GM12864 (cell line): ENCODE measurements around the gene ISG20L2.

Experiments
- DNase-seq: peaks from one replicate; pipeline ENCODE4 v3.0.0-alpha.2; 2011; ENCODE audit warnings: low read depth
- H3K4me3 ChIP-seq: 2 replicates; pipeline ENCODE4 v1.5.1; 2011; ENCODE audit warnings: mild to moderate bottlenecking, low read depth, low read length, control low read depth
- CTCF ChIP-seq: IDR thresholded peaks from 2 replicates; pipeline ENCODE4 v1.5.1; 2011; ENCODE audit warnings: low read depth, mild to moderate bottlenecking, moderate library complexity, low read length, control low read depth, inconsistent platforms; ENCODE audit errors: missing control alignments

The ISG20L2 gene

DNA sequence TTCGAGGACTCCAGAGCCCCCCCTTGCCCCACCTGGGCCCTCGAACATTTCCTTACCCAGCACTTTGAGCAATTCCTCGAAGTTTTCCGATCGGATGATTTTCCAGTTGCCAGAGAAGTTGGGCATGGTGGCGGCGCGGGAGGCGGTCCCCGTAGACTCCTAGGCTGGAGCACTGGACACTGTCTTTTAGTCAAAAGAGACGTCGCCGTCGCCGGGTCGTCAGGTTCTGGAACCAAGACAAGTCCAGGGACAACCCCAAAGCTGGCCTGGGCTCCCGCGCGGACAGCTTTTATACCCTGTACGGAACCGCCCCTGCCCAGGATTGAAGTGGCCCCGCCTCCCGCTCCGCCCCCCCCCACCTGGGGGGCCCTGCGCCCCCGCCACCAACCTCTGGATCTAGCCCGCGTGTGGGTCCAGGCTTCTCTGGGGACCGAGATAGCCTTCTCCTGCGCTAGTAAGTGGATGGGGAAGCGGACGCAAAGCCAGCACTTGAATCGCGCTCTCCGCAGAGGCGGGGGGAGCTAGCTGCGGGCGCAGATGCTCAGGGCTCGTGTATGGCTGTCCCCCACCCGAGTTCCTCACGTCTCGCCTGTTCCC, 23.1 kb downstream of the ISG20L2 start, which contains the start of gene CRABP2:
Gene CRABP2, minus strand, starts transcription at position 263 of the 597 bp plus-strand sequence. Its CDS starts 137 bp downstream, at position 126.
- no peak for TF ChIP-seq CTCF
- H3K4me3 ChIP-seq: no peak within 1 kb of the TSS
- DNase-seq: no peak

DNA sequence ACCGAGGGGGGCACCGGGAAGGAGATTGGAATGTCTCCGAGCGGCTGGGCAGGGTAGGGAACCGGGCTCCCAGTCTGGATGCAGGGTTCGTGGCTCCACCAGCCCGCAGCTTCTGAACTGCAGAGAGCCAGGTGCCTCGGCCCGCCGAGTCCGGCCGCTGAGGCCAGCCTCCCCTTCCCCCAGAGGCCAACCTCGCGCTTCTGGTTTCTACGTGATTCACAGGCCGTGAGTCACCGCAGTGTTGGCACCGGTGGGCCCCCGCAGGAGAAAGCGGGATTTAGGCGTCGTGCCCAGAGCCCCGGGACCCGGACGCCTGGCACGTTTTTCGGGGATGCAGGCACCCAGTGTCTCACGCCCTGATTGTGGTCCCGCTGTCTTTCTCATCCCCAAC, 23.6 kb downstream of the ISG20L2 start:
- DNase-seq: no peak
- TF ChIP-seq CTCF: no peak
- no peak overlapping the region for H3K4me3 ChIP-seq

DNA sequence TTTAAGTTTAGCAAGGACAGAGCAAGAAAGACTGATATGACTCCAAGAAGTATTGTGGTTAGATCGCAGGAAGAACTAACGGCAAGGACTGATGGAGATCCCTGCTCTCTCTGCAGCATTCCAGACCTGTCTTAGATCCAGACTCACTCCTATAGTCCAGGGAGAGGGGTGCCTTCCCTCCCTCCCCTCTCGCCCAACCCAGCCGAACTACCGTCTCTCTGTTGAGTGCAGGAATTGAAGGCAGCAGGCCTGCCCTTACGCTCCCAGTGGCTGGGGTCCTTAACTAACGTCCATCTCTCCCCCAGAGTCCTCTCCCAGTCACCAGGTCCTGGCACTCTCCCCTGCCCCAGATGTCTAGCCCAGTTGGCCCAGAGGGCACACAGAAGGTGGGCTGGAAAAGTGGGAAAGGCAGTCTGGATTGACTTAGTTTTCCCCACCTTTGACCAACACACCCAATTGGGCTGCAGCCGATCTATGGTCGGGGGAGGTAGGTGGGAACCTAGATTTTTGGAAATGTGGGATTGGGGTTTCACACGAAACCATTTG, 24.3 kb downstream of the ISG20L2 start:
- no peak for TF ChIP-seq CTCF
- no peak overlapping the region for H3K4me3 ChIP-seq
- no peak for DNase-seq

DNA sequence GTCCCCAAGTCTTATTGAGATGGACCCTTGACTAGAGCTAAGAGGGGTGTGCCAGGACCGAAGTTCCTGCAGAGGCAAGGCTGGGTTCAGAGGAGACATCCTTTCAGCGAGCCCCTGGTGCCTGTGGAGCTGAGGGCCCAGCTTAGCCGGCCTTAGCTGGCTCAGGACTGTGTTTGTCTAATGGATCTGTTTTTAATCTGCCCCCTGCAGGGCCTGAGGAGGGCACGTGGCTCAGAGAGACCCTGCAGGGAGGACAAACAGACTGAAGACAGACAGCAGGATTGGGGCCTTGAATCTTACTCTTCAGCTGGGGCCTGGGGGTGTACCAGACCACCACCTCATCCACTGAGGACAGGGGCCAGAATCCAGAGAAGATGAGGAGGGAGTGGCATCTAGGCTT, 24.8 kb downstream of the ISG20L2 start:
- TF ChIP-seq CTCF: no peak
- DNase-seq: no peak
- no peak overlapping the region for H3K4me3 ChIP-seq

DNA sequence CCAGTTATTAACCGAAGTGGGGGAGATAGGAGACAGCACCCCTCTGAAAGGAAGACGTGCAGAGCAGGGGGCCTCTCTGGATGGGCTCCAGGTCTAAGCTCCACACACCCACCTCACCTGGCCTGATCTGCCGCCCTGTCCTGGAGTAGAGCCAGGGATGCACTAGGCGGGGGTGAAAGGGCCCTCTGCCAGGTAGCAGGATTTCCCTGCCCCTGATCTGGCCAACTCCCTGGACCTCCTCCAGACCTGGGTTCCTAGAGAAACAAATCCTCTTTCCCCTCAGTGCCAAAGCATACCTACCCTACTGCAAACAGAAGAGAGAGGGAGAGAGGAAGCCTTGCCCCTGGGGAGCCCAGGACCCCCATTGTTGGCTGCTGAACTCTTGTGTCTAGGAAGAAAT, 25.2 kb downstream of the ISG20L2 start:
- no peak for TF ChIP-seq CTCF
- no peak for DNase-seq
- H3K4me3 ChIP-seq: no peak overlapping the region

- no peak for TF ChIP-seq CTCF
- H3K4me3 ChIP-seq: no peak overlapping the region
- no peak for DNase-seq
These were observed 27.6 kb downstream of the ISG20L2 start for GRCh38 chr1:156700736-156701531.

DNA sequence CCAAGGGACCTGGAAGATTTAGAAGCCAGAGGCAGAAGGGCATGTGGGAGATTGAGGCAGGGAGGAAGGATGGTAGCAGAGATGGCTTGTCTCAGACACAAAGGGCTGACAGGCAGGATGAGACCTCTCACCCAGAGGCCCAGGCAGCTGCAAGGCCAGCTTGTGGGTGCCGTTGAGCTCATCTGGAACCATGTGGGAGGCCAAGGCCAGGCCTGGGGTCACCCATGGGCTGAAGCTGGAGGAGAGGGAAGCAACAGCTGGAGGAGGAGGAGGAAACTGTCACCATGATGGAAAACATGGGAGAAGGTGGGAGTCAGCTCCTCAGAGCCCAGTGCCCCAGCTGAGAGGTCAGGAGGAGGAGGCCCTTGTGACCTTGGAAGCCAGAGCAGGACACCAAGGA, 29.6 kb downstream of the ISG20L2 start:
- H3K4me3 ChIP-seq: no peak overlapping the region
- no peak for TF ChIP-seq CTCF
- no peak for DNase-seq
